CD4-positive, alpha-beta T cell treated with Interleukin-21 for 1 hour (primary cell): ENCODE data around the gene RRAGD.

ENCODE experiments used
- DNase-seq: peaks from one replicate; pipeline ENCODE4 v3.0.0-alpha.2; 2020

The RRAGD gene

GRCh38 chr6:89375427-89376267, 36.4 kb downstream of the RRAGD start:
- peak; percentile 79 for DNase-seq

GRCh38 chr6:89372506-89372901, 39.6 kb downstream of the RRAGD start:
- no peak for DNase-seq

GRCh38 chr6:89371849-89372505, 40.1 kb downstream of the RRAGD start:
- DNase-seq, result peak; percentile 81

- no peak for DNase-seq
Observed at GRCh38 chr6:89368999-89369398, 43.1 kb downstream of the RRAGD start.

- peak; percentile 62 for DNase-seq
Observed at GRCh38 chr6:89368107-89368506, 44.0 kb downstream of the RRAGD start.

GRCh38 chr6:89364586-89364985, 47.5 kb downstream of the RRAGD start:
- no peak for DNase-seq

- DNase-seq, result no peak
Observed at GRCh38 chr6:89361171-89361570, 50.9 kb downstream of the RRAGD start.

- no peak for DNase-seq
Observed at GRCh38 chr6:89360415-89360999, 51.6 kb downstream of the RRAGD start.

- DNase-seq, result no peak
Observed at GRCh38 chr6:89359561-89359960, 52.5 kb downstream of the RRAGD start.

- DNase-seq, result peak; percentile 28
Observed at GRCh38 chr6:89357390-89357789, 54.7 kb downstream of the RRAGD start.

- no peak for DNase-seq
Observed at GRCh38 chr6:89356642-89357170, 55.4 kb downstream of the RRAGD start.

GRCh38 chr6:89355511-89356194, 56.4 kb downstream of the RRAGD start:
- DNase-seq, result no peak

- DNase-seq, result no peak
Observed at GRCh38 chr6:89353702-89354392, 58.2 kb downstream of the RRAGD start.

GRCh38 chr6:89353118-89353556, 58.9 kb downstream of the RRAGD start:
- DNase-seq, result no peak

- peak; percentile 85 for DNase-seq
Observed at GRCh38 chr6:89352278-89353117, 59.6 kb downstream of the RRAGD start, which contains the start of gene UBE2J1. Gene UBE2J1 (minus strand): TSS chr6:89352722. CDS start chr6:89352569, 153 bp downstream.

GRCh38 chr6:89351671-89352277, 60.3 kb downstream of the RRAGD start:
- no peak for DNase-seq

GRCh38 chr6:89350281-89350966, 61.6 kb downstream of the RRAGD start:
- peak; percentile 47 for DNase-seq

GRCh38 chr6:89348372-89348771, 63.7 kb downstream of the RRAGD start:
- no peak for DNase-seq

- no peak for DNase-seq
Observed at GRCh38 chr6:89347825-89348224, 64.2 kb downstream of the RRAGD start.

- DNase-seq, result no peak
Observed at GRCh38 chr6:89346433-89346832, 65.6 kb downstream of the RRAGD start.
